A673 (cell line): ENCODE results near the gene LITAFD. TPM values are rescaled to one million over a fixed set of nuclear protein-coding genes. Genes with fewer than 3 reads are reported as not detected.

Source experiments
- BruUV-seq: library from RNA; stranded (reverse); fragments of 400-500 nt; replicated peaks from 2 replicates; lab custom pipeline; 2021; lab: Mats Ljungman, UMichigan
- CTCF ChIA-PET: fragments of 300-600 bp; sonication (Branson Sonifier 250); formaldehyde crosslinking; loops from one replicate; lab custom pipeline; 2022; ENCODE audit warnings: antibody characterized with exemption; lab: Charles Lee
- POLR2A ChIA-PET: fragments of 300-600 bp; sonication (Branson Sonifier 250); formaldehyde crosslinking; loops from one replicate; lab custom pipeline; 2022; ENCODE audit warnings: antibody characterized with exemption; ENCODE audit not compliant: low non-redundant PET; lab: Charles Lee
- DNase-seq: peaks from one replicate; pipeline ENCODE4 v3.0.0-alpha.2; 2015; ENCODE audit warnings: low spot score
- H3K27ac ChIP-seq: fragments of 200-600 bp; sonication (generic); 2 replicates; pipeline ENCODE4 v1.5.1; 2016; ENCODE audit warnings: mixed run types, low read depth, mild to moderate bottlenecking, mixed read lengths, antibody characterized with exemption, low read length; ENCODE audit not compliant: poor library complexity, severe bottlenecking
- H3K27me3 ChIP-seq: fragments of 200-600 bp; sonication (generic); replicated peaks from 2 replicates; pipeline ENCODE4 v1.6.1; 2017; ENCODE audit warnings: mixed run types, low read depth, mild to moderate bottlenecking, mixed read lengths, antibody characterized with exemption, low read length; ENCODE audit not compliant: insufficient read depth, poor library complexity
- H3K36me3 ChIP-seq: fragments of 200-600 bp; sonication (generic); 2 replicates; pipeline ENCODE4 v1.6.1; 2016; ENCODE audit warnings: mixed run types, mild to moderate bottlenecking, mixed read lengths, antibody characterized with exemption, low read length; ENCODE audit not compliant: insufficient read depth, poor library complexity, severe bottlenecking
- H3K4me1 ChIP-seq: fragments of 200-600 bp; sonication (generic); 2 replicates; pipeline ENCODE4 v1.6.1; 2017; ENCODE audit warnings: mixed run types, mild to moderate bottlenecking, mixed read lengths, antibody characterized with exemption, low read length; ENCODE audit not compliant: insufficient read depth, poor library complexity, severe bottlenecking
- H3K4me3 ChIP-seq: fragments of 200-600 bp; sonication (generic); 2 replicates; pipeline ENCODE4 v1.5.1; 2016; ENCODE audit warnings: low read depth, mixed run types, mild to moderate bottlenecking, mixed read lengths, low read length; ENCODE audit not compliant: poor library complexity, severe bottlenecking
- H3K9me3 ChIP-seq: fragments of 200-600 bp; sonication (generic); 2 replicates; pipeline ENCODE4 v1.6.1; 2016; ENCODE audit warnings: mixed run types, low read depth, mild to moderate bottlenecking, mixed read lengths, antibody characterized with exemption, low read length; ENCODE audit not compliant: poor library complexity, severe bottlenecking
- EZH2 ChIP-seq: fragments of 200-600 bp; sonication (generic); IDR thresholded peaks from 2 replicates; pipeline ENCODE4 v1.6.1; 2017; ENCODE audit warnings: borderline replicate concordance, low read depth, mild to moderate bottlenecking, mixed read lengths, antibody characterized with exemption, low read length; ENCODE audit not compliant: poor library complexity, severe bottlenecking
- intact Hi-C: fragments of 100-400 bp; cut with micrococcal nuclease; formaldehyde crosslinking; loops from one replicate; pipeline ENCODE4 v1.10.0; 2022; ENCODE audit not compliant: unreplicated experiment
- total RNA-seq: library from RNA; stranded (reverse); gene quantifications from 2 replicates; pipeline ENCODE4 v1.2.3, GENCODE V29; 2021
- TF ChIP-seq, protein P1 (sequence below): fragments of 300-800, 200-600 bp; sonication (generic); conservative IDR thresholded peaks from 2 replicates; pipeline ENCODE4 v1.5.1; 2017; ENCODE audit warnings: low read depth, mild to moderate bottlenecking, antibody characterized with exemption, low read length, moderate library complexity, mixed read lengths

The LITAFD gene
- total RNA-seq, 1 experiment from 2014 or later: not detected

DNA sequence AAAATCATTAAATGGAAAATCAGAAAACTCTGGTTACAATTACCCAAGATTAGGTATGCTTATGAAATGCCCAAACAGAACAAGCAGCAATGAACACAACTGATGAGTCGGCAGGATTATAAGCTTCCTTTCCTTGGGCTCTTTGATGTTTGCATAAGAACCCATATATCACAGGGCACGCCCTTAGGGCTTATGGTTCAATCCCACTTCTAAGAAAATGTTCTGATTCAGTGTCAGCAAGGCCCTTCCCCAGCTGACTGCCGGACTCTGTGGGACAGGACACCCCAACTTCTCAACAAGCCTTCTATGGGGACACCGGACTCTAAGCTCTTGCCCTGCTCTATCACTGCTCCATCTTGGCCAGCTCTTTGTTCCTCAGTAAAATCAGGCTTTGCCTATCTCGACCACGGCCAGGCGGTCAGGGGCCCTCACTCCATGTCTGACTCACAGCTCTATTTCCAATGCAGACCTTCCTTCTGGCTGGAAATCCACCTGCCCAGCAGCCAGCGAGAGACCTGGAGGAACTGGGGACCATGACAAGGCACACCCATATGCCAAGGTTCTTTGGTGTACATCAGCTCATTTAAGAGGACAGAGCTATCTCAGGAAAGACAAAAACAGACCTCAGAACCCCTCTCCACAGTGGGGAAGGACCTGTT is 26.8 kb downstream of the LITAFD start:
- no peaks in the 10 kb centered on the region for H3K27me3 ChIP-seq
- H3K9me3 ChIP-seq: no peaks in the 10 kb centered on the region
- peaks cover 95% of the 10 kb centered on the region for H3K36me3 ChIP-seq
- no peak overlapping the region for H3K4me3 ChIP-seq
- DNase-seq: no peak
- TF ChIP-seq, protein P1, sequence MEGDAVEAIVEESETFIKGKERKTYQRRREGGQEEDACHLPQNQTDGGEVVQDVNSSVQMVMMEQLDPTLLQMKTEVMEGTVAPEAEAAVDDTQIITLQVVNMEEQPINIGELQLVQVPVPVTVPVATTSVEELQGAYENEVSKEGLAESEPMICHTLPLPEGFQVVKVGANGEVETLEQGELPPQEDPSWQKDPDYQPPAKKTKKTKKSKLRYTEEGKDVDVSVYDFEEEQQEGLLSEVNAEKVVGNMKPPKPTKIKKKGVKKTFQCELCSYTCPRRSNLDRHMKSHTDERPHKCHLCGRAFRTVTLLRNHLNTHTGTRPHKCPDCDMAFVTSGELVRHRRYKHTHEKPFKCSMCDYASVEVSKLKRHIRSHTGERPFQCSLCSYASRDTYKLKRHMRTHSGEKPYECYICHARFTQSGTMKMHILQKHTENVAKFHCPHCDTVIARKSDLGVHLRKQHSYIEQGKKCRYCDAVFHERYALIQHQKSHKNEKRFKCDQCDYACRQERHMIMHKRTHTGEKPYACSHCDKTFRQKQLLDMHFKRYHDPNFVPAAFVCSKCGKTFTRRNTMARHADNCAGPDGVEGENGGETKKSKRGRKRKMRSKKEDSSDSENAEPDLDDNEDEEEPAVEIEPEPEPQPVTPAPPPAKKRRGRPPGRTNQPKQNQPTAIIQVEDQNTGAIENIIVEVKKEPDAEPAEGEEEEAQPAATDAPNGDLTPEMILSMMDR: no peak
- no peak for TF ChIP-seq EZH2
- no peaks in the 10 kb centered on the region for H3K4me1 ChIP-seq
- CTCF ChIA-PET: interaction anchor here (0.5 kb wide), 1 partner anchor 49 kb away, joined by 3 read pairs; no protein-coding TSS in a partner anchor
- intact Hi-C loops: loop anchor here (10.0 kb wide), 1 partner anchor 206 kb away; no protein-coding TSS in a partner anchor
- no TSS peak for BruUV-seq
- no peak overlapping the region for H3K27ac ChIP-seq
- POLR2A ChIA-PET: no interaction called here

DNA sequence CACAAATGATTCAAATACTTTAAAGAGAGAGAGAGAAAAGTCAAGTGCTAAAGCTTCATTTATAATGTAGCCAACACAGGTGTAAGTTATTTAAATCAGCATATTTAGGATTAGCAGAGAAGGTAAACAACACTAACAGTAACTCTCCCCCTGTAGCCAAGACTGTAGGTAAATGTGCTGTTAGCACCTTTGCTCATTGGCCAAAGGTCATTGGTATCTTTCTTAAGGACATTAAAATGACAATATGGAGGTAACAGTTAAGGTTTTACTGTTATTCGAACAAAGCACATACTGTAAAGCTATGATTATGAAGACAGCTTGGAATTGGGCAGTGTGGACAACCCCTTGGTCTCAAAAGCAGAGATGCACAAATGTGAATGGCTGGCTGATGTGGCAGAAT is 28.7 kb downstream of the LITAFD start:
- BruUV-seq: no TSS peak
- TF ChIP-seq EZH2: no peak
- TF ChIP-seq, protein P1: no peak
- no peaks in the 10 kb centered on the region for H3K4me1 ChIP-seq
- intact Hi-C loops: no loop called here
- POLR2A ChIA-PET: interaction anchor here (0.6 kb wide), 1 partner anchor 84 kb away, joined by 4 read pairs; no protein-coding TSS in a partner anchor
- no peak for DNase-seq
- no peak overlapping the region for H3K27ac ChIP-seq
- H3K27me3 ChIP-seq: no peaks in the 10 kb centered on the region
- peaks cover 97% of the 10 kb centered on the region for H3K36me3 ChIP-seq
- H3K9me3 ChIP-seq: no peaks in the 10 kb centered on the region
- no peak overlapping the region for H3K4me3 ChIP-seq
- CTCF ChIA-PET: interaction anchor here (1.8 kb wide), 1 partner anchor 98 kb away, joined by 3 read pairs; no protein-coding TSS in a partner anchor

DNA sequence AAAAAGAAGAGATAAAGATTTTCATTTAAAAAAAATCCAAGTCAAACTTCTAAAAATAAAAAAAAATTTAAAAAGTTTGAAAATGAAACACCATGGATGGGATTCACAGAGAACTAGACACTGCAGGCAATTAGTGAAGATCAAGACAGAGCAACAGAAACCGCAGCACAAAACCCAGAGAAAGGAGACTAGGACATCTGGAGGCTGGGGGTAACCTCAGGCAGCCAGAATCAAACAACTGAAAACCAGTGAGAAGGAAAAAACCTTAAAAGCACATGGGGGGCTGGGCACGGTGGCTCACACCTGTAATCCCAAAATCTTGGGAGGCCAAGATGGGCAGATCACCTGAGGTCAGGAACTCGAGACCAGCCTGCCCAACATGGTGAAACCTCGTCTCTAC is 30.6 kb downstream of the LITAFD start:
- CTCF ChIA-PET: no interaction called here
- TF ChIP-seq, protein P1: no peak
- no peak for TF ChIP-seq EZH2
- no peak overlapping the region for H3K4me3 ChIP-seq
- no peak overlapping the region for H3K27ac ChIP-seq
- intact Hi-C loops: no loop called here
- no peaks in the 10 kb centered on the region for H3K9me3 ChIP-seq
- peaks cover 97% of the 10 kb centered on the region for H3K36me3 ChIP-seq
- no peaks in the 10 kb centered on the region for H3K27me3 ChIP-seq
- DNase-seq: no peak
- no peaks in the 10 kb centered on the region for H3K4me1 ChIP-seq
- POLR2A ChIA-PET: no interaction called here
- BruUV-seq: no TSS peak
